Measurements from ENCODE around the gene ACTG1.

DNA sequence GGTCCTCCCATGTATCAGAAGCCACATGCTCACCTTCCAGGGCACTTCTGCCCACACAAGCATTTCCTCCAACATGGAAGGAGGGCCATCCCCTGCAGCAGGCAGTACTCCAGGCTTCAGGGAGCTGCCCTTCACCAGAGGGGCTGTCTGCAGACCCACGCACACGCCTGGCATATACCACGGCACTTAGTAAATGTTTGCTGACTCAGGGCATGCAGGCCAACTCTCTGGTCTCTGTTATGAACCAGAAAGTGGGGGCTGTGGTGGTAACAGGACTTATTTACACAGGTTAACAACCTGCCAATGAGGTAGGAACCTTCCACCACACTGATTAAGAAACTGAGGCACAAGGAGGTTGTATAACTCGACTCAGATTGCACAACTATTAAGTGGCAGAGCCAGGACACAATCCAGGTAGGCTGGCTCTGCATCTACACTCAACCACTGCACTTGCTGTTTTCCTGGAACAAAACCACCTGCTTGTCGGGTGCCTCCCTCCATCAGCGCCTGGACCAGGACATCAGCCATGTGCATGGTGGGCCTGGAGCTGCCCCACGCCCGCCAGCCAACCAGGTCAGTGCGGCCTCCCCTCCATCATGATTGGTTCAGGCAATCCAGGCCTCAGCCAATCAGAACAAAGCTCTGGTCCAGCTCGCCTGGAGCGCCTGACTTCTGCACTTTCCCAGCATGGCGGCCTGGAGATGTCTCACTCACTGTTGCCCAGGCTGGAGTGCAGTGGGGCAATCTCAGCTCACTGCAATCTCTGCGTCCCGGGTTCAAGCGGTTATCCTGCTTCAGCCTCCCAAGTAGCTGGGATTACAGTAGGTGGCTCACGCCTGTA lies 19.2 kb downstream of the ACTG1 start:
- TF ChIP-seq, protein P1, sequence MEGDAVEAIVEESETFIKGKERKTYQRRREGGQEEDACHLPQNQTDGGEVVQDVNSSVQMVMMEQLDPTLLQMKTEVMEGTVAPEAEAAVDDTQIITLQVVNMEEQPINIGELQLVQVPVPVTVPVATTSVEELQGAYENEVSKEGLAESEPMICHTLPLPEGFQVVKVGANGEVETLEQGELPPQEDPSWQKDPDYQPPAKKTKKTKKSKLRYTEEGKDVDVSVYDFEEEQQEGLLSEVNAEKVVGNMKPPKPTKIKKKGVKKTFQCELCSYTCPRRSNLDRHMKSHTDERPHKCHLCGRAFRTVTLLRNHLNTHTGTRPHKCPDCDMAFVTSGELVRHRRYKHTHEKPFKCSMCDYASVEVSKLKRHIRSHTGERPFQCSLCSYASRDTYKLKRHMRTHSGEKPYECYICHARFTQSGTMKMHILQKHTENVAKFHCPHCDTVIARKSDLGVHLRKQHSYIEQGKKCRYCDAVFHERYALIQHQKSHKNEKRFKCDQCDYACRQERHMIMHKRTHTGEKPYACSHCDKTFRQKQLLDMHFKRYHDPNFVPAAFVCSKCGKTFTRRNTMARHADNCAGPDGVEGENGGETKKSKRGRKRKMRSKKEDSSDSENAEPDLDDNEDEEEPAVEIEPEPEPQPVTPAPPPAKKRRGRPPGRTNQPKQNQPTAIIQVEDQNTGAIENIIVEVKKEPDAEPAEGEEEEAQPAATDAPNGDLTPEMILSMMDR (conservative IDR thresholded peaks at IDR 0.05; ENCODE audit: low read length) = no peak
- TF ChIP-seq EZH2phosphoT487 (IDR thresholded peaks at IDR 0.05; ENCODE audit: borderline replicate concordance, low read depth, low read length) = no peak
